H7 (cell line): ENCODE data around the gene DACH1. TPM values are rescaled to one million over a fixed set of nuclear protein-coding genes. Genes with fewer than 3 reads are reported as not detected.

Experiments used
- DNase-seq: peaks from one replicate; pipeline ENCODE4 v3.0.0; 2012
- H3K27me3 ChIP-seq: 2 replicates; pipeline ENCODE4 v1.6.0; 2011; ENCODE audit warnings: mild to moderate bottlenecking, low read length; ENCODE audit not compliant: control insufficient read depth, insufficient read depth
- H3K36me3 ChIP-seq: replicated peaks from 2 replicates; pipeline ENCODE4 v1.5.1; 2011; ENCODE audit warnings: low read length; ENCODE audit not compliant: control insufficient read depth, insufficient read depth
- H3K4me3 ChIP-seq: 2 replicates; pipeline ENCODE4 v1.5.1; 2011; ENCODE audit warnings: low read depth, mild to moderate bottlenecking, control low read depth, low read length, moderate library complexity; ENCODE audit not compliant: insufficient read depth
- total RNA-seq: library from RNA; depleted of rRNA; stranded (reverse); fragments of >200 nt; shearing (Covaris generic); gene quantifications from 2 replicates; pipeline ENCODE4 v1.2.3, GENCODE V29; 2014

Gene DACH1
- total RNA-seq, 1 experiment from 2014 or later = 0.28 TPM

GRCh38 chr13:71394176-71394575 is 472.8 kb downstream of the DACH1 start:
- DNase-seq = no peak
- Histone ChIP-seq H3K27me3 (no peaks in the 10 kb centered on the region), H3K36me3 (no peaks in the 10 kb centered on the region), H3K4me3 (no peak overlapping the region)
